CD4-positive, alpha-beta T cell (primary cell): ENCODE results near the gene TLCD3B. TPM values are rescaled to one million over a fixed set of nuclear protein-coding genes. Genes with fewer than 3 reads are reported as not detected.

Experiments used
- ATAC-seq: fragments of 200-7000 bp; cut with Tn5 transposase; one replicate; pipeline ENCODE4 v1.10.0; 2022; ENCODE audit warnings: mild to moderate bottlenecking; ENCODE audit not compliant: poor library complexity
- CTCF ChIA-PET: fragments of 350-600 bp; sonication (Branson Sonifier 250); formaldehyde crosslinking; loops from one replicate; lab custom pipeline; 2021; ENCODE audit warnings: antibody characterized with exemption, inconsistent platforms; lab: Charles Lee
- POLR2A ChIA-PET: fragments of 350-600 bp; sonication (Branson Sonifier 250); formaldehyde crosslinking; loops from one replicate; lab custom pipeline; 2021; ENCODE audit warnings: antibody characterized with exemption, inconsistent platforms; lab: Charles Lee
- DNase-seq, 14 experiments: peaks; one replicate each; pipeline ENCODE4 v3.0.0-alpha.2; 2013 to 2020; ENCODE audit warnings: mixed read lengths in 2 of 14
- H3K27ac ChIP-seq, 2 donors: one replicate each; pipeline versions ENCODE4 v1.5.1 to v1.7.0; 2013; ENCODE audit warnings: low read length in 2 of 2, low read depth in 1 of 2, mild to moderate bottlenecking in 1 of 2
- H3K27me3 ChIP-seq, 2 experiments: 1 replicate in 1 of 2; 2 replicates in 1 of 2; pipeline versions ENCODE4 v1.6.1 to v1.7.0; 2013; ENCODE audit warnings: low read length in 2 of 2, control low read depth in 1 of 2, mild to moderate bottlenecking in 1 of 2, moderate library complexity in 1 of 2; ENCODE audit not compliant: insufficient read depth in 2 of 2, control insufficient read depth in 1 of 2
- H3K36me3 ChIP-seq: one replicate; pipeline ENCODE4 v1.6.1; 2013; ENCODE audit warnings: low read length, control low read depth; ENCODE audit not compliant: insufficient read depth
- H3K4me1 ChIP-seq: one replicate; pipeline ENCODE4 v1.6.1; 2013; ENCODE audit warnings: low read length, control low read depth; ENCODE audit not compliant: insufficient read depth
- H3K4me3 ChIP-seq: one replicate; pipeline ENCODE4 v1.5.1; 2013; ENCODE audit warnings: mild to moderate bottlenecking, low read length, moderate library complexity
- H3K9me3 ChIP-seq, 2 experiments: 1 replicate in 1 of 2; 2 replicates in 1 of 2; pipeline versions ENCODE4 v1.6.1 to v1.7.0; 2013; ENCODE audit warnings: low read length in 2 of 2, mild to moderate bottlenecking in 2 of 2, control low read depth in 1 of 2, moderate library complexity in 1 of 2; ENCODE audit not compliant: control insufficient read depth in 1 of 2, insufficient read depth in 1 of 2
- H3K27ac Mint-ChIP-seq: one replicate; pipeline ENCODE4 v1.8.0; 2020; ENCODE audit warnings: mixed read lengths
- H3K27me3 Mint-ChIP-seq: one replicate; pipeline ENCODE4 v1.8.0; 2021; ENCODE audit warnings: mixed read lengths
- H3K36me3 Mint-ChIP-seq: one replicate; pipeline ENCODE4 v1.8.0; 2021; ENCODE audit warnings: low read depth, mixed read lengths
- H3K4me1 Mint-ChIP-seq: one replicate; pipeline ENCODE4 v1.8.0; 2021; ENCODE audit warnings: low read depth, mixed read lengths
- H3K4me3 Mint-ChIP-seq: one replicate; pipeline ENCODE4 v1.8.0; 2020; ENCODE audit warnings: mild to moderate bottlenecking, mixed read lengths
- H3K9me3 Mint-ChIP-seq: one replicate; pipeline ENCODE4 v1.8.0; 2020; ENCODE audit warnings: mixed read lengths
- CTCF ChIP-seq: fragments of 200-600 bp; IDR thresholded peaks from one replicate; pipeline ENCODE4 v1.8.0; 2022; ENCODE audit warnings: antibody characterized with exemption, mild to moderate bottlenecking
- intact Hi-C, 2 experiments: fragments of 100-400 bp; cut with DNase I in 1 of 2; cut with micrococcal nuclease in 1 of 2; formaldehyde crosslinking; loops; one replicate each; pipeline versions ENCODE4 v1.15.1 to v1.9.0; 2023 to 2025; cut with DNase I, micrococcal nuclease
- total RNA-seq, 174 experiments: library from RNA in 2 of 174; stranded (reverse) in 2 of 174; gene quantifications; one replicate each; pipeline ENCODE4 v1.2.3 and lab custom pipeline; 2021 to 2026

TLCD3B gene
- total RNA-seq, 2 experiments from 2014 or later, result not detected

- Histone ChIP-seq H3K4me3 (no peak overlapping the region), H3K4me1 (peaks cover 11% of the 10 kb centered on the region), H3K9me3 (peaks cover 0 to 2% of the 10 kb centered on the region in 2 experiments), H3K27ac (no peak overlapping the region), H3K27me3 (peaks cover 0 to 2% of the 10 kb centered on the region in 2 experiments), H3K36me3 (peaks cover 31% of the 10 kb centered on the region)
- H3K27me3 Mint-ChIP-seq, result peaks cover 9% of the 10 kb centered on the region
- ChIA-PET CTCF (interaction anchor here (0.6 kb wide), 1 partner anchor 405 kb away, joined by 3 read pairs; no protein-coding TSS in a partner anchor), POLR2A (interaction anchor here (0.6 to 1.6 kb wide), 3 partner anchors 8 to 188 kb away, joined by 3 to 5 read pairs (median 4); partner anchors contain the start of genes INO80E, KCTD13 and PAGR1)
- no peak overlapping the region for H3K4me3 Mint-ChIP-seq
- no peak overlapping the region for H3K27ac Mint-ChIP-seq
- ATAC-seq, result no peak
- no peak for TF ChIP-seq CTCF
- intact Hi-C loops, result no loop called here
- no peaks in the 10 kb centered on the region for H3K9me3 Mint-ChIP-seq
- H3K4me1 Mint-ChIP-seq, result peaks cover 12% of the 10 kb centered on the region
- H3K36me3 Mint-ChIP-seq, result peaks cover 27% of the 10 kb centered on the region
- no peak for DNase-seq
Measured at GRCh38 chr16:30004424-30004776, 26.7 kb downstream of the TLCD3B start.

DNA sequence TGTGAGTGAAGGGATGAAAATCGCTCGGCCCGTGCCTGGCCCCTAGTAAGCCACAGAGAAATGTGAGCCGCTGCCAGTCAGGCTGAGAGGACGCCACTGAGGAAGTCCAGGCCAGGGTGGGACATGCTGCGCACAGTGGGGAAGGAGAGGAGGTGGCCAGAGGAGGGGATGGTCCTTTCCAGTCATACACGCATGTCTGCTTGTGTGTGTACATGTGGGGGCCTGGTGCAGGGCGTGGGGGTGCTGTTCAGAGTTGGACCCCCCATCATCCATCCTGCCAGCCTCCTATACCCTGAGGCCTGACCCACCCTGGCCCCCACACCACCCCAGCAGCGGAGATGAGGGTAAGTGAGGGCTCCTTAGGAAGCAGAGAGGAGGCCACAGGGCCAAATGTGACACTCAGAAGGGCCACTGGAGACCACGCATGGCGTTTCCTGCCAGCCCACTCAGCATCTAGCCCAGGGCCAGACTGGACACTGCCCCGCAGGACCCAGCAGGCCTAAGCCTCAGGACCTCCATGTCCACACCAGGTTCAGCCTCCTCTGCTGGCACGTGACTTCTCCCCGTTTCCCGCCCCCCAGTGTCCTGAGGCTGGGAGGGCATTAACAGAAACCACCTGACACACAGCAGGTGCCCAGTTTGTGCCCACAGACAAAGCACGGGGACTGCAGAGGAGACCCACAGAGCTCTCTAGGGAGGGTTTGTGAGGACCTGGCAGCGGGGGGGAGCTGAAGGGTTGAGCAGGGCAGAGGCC lies 27.2 kb downstream of the TLCD3B start:
- TF ChIP-seq CTCF, result no peak
- peak overlapping the region; percentile 27 for H3K27ac Mint-ChIP-seq
- Histone ChIP-seq H3K27me3 (peaks cover 0 to 2% of the 10 kb centered on the region in 2 experiments), H3K4me1 (peaks cover 11% of the 10 kb centered on the region), H3K27ac (no peak overlapping the region), H3K36me3 (peaks cover 32% of the 10 kb centered on the region), H3K4me3 (no peak overlapping the region), H3K9me3 (no peaks in the 10 kb centered on the region)
- DNase-seq, result no peak
- H3K27me3 Mint-ChIP-seq, result peaks cover 4% of the 10 kb centered on the region
- POLR2A ChIA-PET, result interaction anchor here (0.6 to 0.9 kb wide), 2 partner anchors 8 to 188 kb away, joined by 3 to 4 read pairs; partner anchors contain the start of genes INO80E and PAGR1
- no peak overlapping the region for H3K4me3 Mint-ChIP-seq
- peaks cover 32% of the 10 kb centered on the region for H3K36me3 Mint-ChIP-seq
- no peak for ATAC-seq
- CTCF ChIA-PET, result interaction anchor here (0.6 kb wide), 1 partner anchor 404 kb away, joined by 3 read pairs; no protein-coding TSS in a partner anchor
- H3K9me3 Mint-ChIP-seq, result no peaks in the 10 kb centered on the region
- intact Hi-C loops, result no loop called here
- H3K4me1 Mint-ChIP-seq, result peaks cover 12% of the 10 kb centered on the region

DNA sequence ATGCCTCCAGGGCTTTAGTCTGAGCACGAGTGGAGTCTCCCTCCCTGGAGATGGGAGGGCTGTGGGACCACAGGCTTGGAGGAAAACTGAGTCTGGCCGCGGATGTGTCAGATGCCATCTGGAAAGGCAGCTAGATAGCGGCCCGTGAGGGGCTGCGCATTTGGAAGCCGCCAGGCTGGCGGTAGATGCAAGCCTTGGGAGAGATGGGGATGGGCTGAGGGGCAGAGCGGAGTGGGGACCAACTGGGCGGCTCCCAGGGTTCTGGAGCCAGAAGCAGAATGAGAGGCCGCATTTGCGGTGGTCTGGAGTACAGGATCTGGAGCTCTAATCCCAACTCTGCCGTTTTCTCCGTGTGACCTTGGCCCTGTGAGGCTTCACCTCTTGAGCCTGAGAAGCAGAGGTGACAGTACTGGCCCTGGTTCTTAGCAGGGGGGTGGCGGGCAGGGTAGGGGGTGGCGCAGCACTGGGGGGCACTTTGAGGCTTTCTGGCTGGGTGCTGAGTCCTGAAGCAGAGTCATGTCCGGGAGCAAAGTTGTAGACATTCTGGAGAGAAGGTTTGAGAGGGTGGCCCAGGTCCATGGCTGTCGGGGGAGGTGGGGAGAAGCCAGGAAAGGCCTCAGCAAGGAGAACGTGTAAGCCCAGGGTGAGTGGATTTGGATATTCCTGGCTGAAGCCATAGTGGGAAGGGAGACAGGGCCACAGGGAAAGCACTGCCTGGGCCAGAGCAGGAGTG lies 28.3 kb downstream of the TLCD3B start:
- peaks cover 12% of the 10 kb centered on the region for H3K4me1 ChIP-seq
- Mint-ChIP-seq H3K9me3 (no peaks in the 10 kb centered on the region), H3K27me3 (no peaks in the 10 kb centered on the region), H3K4me1 (peaks cover 12% of the 10 kb centered on the region), H3K36me3 (peaks cover 41% of the 10 kb centered on the region), H3K4me3 (no peak overlapping the region), H3K27ac (no peak overlapping the region)
- no peak overlapping the region for H3K4me3 ChIP-seq
- intact Hi-C loops, result no loop called here
- CTCF ChIA-PET, result no interaction called here
- no peaks in the 10 kb centered on the region for H3K9me3 ChIP-seq
- peaks cover 34% of the 10 kb centered on the region for H3K36me3 ChIP-seq
- TF ChIP-seq CTCF, result no peak
- ATAC-seq (no peak), DNase-seq (no peak)
- peaks cover 0 to 2% of the 10 kb centered on the region in 2 experiments for H3K27me3 ChIP-seq
- no peak overlapping the region for H3K27ac ChIP-seq
- POLR2A ChIA-PET, result no interaction called here
